Karpas-422 (cell line): Measurements from ENCODE around the gene FAM89A. TPM values are rescaled to one million over a fixed set of nuclear protein-coding genes. Genes with fewer than 3 reads are reported as not detected.
"Not testable (repeated sequence)": the region's sequence is repeated elsewhere in the genome, so short reads cannot be mapped to it uniquely, and the experiment has no call there.

ENCODE experiments used
- DNase-seq: peaks from one replicate; pipeline ENCODE4 v3.0.0-alpha.2; 2015
- H2AFZ ChIP-seq: fragments of 200-600 bp; sonication (generic); 2 replicates; pipeline ENCODE4 v1.6.1; 2014; ENCODE audit warnings: antibody characterized with exemption, low read length, mixed read lengths
- H3K27ac ChIP-seq: fragments of 200-600 bp; sonication (generic); 2 replicates; pipeline ENCODE4 v1.5.1; 2014; ENCODE audit warnings: mild to moderate bottlenecking, low read length, moderate library complexity
- H3K27me3 ChIP-seq: fragments of 200-600 bp; sonication (generic); 2 replicates; pipeline ENCODE4 v1.6.1; 2014; ENCODE audit warnings: low read length, mixed read lengths
- H3K36me3 ChIP-seq: fragments of 200-600 bp; sonication (generic); 2 replicates; pipeline ENCODE4 v1.6.1; 2014; ENCODE audit warnings: low read length, mixed read lengths; ENCODE audit not compliant: insufficient read depth
- H3K4me1 ChIP-seq: fragments of 200-600 bp; sonication (generic); 2 replicates; pipeline ENCODE4 v1.6.1; 2014; ENCODE audit warnings: mild to moderate bottlenecking, low read length, mixed read lengths
- H3K4me2 ChIP-seq: fragments of 200-600 bp; sonication (generic); 2 replicates; pipeline ENCODE4 v1.6.1; 2014; ENCODE audit warnings: low read length, low read depth, mild to moderate bottlenecking; ENCODE audit not compliant: poor library complexity, severe bottlenecking
- H3K4me3 ChIP-seq: fragments of 200-600 bp; sonication (generic); 2 replicates; pipeline ENCODE4 v1.5.1; 2014; ENCODE audit warnings: mild to moderate bottlenecking, antibody characterized with exemption, low read length, mixed read lengths
- H3K79me2 ChIP-seq: fragments of 200-600 bp; sonication (generic); 2 replicates; pipeline ENCODE4 v1.6.1; 2014; ENCODE audit warnings: mild to moderate bottlenecking, low read length, mixed read lengths
- H3K9ac ChIP-seq: fragments of 200-600 bp; sonication (generic); 2 replicates; pipeline ENCODE4 v1.6.0; 2014; ENCODE audit warnings: low read length
- H3K9me2 ChIP-seq: fragments of 200-600 bp; sonication (generic), shearing (Covaris generic); replicated peaks from 2 replicates; pipeline ENCODE4 v1.6.0; 2014; ENCODE audit warnings: mild to moderate bottlenecking, low read length, moderate library complexity; ENCODE audit not compliant: insufficient read depth
- H3K9me3 ChIP-seq: fragments of 300-700, 200-600 bp; sonication (generic); 2 replicates; pipeline ENCODE4 v1.6.1; 2014; ENCODE audit warnings: low read length, mixed read lengths
- H4K20me1 ChIP-seq: fragments of 200-600 bp; sonication (generic); 2 replicates; pipeline ENCODE4 v1.6.1; 2014; ENCODE audit warnings: mild to moderate bottlenecking, antibody characterized with exemption, low read length, low read depth; ENCODE audit not compliant: insufficient read depth
- total RNA-seq: library from RNA; depleted of rRNA; stranded (reverse); fragments of >200 nt; shearing (Covaris generic); gene quantifications from 2 replicates; pipeline ENCODE4 v1.2.3, GENCODE V29; 2014; ENCODE audit warnings: low replicate concordance

The FAM89A gene
- total RNA-seq, 1 experiment from 2014 or later = 8.2 TPM

DNA sequence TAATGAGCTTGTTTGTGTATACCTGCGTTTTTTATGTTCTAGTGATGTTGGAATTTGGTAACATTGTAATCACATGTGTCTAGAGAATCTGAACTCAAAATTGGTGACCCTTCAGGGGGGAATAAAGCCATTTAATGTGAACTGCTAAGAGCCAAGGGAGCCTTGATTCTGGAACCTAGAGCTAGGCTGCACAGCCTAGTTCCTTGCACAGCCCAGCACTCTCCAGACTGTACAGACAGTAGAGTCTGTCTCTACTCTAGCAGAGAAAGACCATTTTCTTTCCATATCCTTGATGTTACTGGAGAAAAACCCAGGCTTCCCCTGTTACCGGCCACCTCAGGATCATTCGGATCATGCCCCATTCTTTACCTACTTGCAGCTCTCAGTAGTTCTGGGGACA lies 52.6 kb downstream of the FAM89A start:
- Histone ChIP-seq H2AFZ (no peak overlapping the region), H3K4me1 (peaks cover 4% of the 10 kb centered on the region; the same call in 1 of the 2 replicates), H3K4me2 (no peak overlapping the region), H3K79me2 (peaks cover 74% of the 10 kb centered on the region), H3K9me2 (no peaks in the 10 kb centered on the region), H3K27ac (no peak overlapping the region), H3K27me3 (no peaks in the 10 kb centered on the region), H3K4me3 (no peak overlapping the region), H4K20me1 (0 out of 2 replicates have a peak, but pooled peaks cover 3% of the 10 kb centered on the region), H3K9ac (no peak overlapping the region), H3K9me3 (no peaks in the 10 kb centered on the region), H3K36me3 (peaks cover 36% of the 10 kb centered on the region)
- DNase-seq = no peak

DNA sequence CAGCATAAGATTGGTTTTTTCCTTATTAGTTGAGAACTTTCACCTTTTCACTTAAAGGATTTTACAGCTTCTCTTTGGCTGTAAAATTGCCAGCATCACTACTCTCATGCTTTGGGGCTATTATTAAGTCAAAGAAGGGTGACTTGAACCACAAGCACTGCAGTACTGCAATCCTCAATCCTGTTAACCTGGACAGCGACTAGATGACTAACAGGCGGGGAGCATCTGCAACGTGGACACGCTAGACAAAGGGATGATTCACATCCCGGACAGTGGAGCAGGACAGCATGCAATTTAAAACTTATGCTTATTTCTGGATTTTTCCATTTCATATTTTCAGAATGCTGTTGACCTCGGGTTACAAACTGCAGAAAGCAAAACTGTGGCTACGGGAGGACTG lies 53.1 kb downstream of the FAM89A start:
- Histone ChIP-seq H3K27me3 (no peaks in the 10 kb centered on the region), H3K9me3 (no peaks in the 10 kb centered on the region), H3K9me2 (no peaks in the 10 kb centered on the region), H2AFZ (no peak overlapping the region), H3K27ac (no peak overlapping the region), H3K4me3 (no peak overlapping the region), H4K20me1 (0 out of 2 replicates have a peak, but pooled peaks cover 3% of the 10 kb centered on the region), H3K4me2 (no peak overlapping the region), H3K9ac (no peak overlapping the region), H3K4me1 (peaks cover 4% of the 10 kb centered on the region; the same call in 1 of the 2 replicates), H3K79me2 (peaks cover 79% of the 10 kb centered on the region), H3K36me3 (peaks cover 34% of the 10 kb centered on the region)
- no peak for DNase-seq

DNA sequence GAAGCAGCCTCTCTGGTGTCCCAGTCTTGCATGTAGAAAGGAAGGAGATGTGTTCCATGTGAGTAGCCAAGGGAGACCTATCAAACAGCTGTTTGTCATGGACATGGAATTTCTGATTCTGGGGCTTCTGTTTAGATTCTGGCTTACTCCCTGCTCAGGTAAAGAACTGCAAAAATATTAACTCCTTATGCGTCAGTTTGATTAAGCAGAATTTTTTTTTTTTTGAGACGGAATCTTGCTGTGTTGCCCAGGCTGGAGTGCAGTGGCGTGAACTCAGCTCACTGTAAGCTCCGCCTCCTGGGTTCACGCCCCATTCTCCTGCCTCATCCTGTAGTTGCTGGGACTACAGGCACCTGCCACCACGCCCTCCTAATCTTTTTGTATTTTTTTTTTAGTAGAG lies 54.3 kb downstream of the FAM89A start:
- Histone ChIP-seq H3K27ac (no peak overlapping the region), H3K36me3 (peaks cover 39% of the 10 kb centered on the region), H3K4me1 (peaks cover 11% of the 10 kb centered on the region), H3K4me3 (no peak overlapping the region), H4K20me1 (0 out of 2 replicates have a peak, but pooled peaks cover 3% of the 10 kb centered on the region), H3K4me2 (no peak overlapping the region), H3K27me3 (no peaks in the 10 kb centered on the region), H3K9me2 (no peaks in the 10 kb centered on the region), H3K79me2 (peaks cover 86% of the 10 kb centered on the region), H3K9ac (no peak overlapping the region), H2AFZ (no peak overlapping the region), H3K9me3 (no peaks in the 10 kb centered on the region)
- no peak for DNase-seq

- H2AFZ ChIP-seq, H3K27me3 ChIP-seq, H3K9me2 ChIP-seq, H3K4me2 ChIP-seq, H4K20me1 ChIP-seq, H3K9me3 ChIP-seq, H3K27ac ChIP-seq, DNase-seq, H3K9ac ChIP-seq, H3K4me3 ChIP-seq: not testable (repeated sequence)
- Histone ChIP-seq H3K79me2 (peaks cover 91% of the 10 kb centered on the region), H3K36me3 (peaks cover 37% of the 10 kb centered on the region), H3K4me1 (peaks cover 20% of the 10 kb centered on the region)
Observed at GRCh38 chr1:230984622-230985515, 55.2 kb downstream of the FAM89A start.

GRCh38 chr1:230983811-230984210 lies 56.2 kb downstream of the FAM89A start:
- no peak overlapping the region for H3K9ac ChIP-seq
- H3K79me2 ChIP-seq = peaks cover 90% of the 10 kb centered on the region

GRCh38 chr1:230982696-230983095 lies 57.4 kb downstream of the FAM89A start:
- no peak overlapping the region for H3K9ac ChIP-seq
- no peak overlapping the region for H3K27ac ChIP-seq
- no peaks in the 10 kb centered on the region for H3K27me3 ChIP-seq
- H3K4me2 ChIP-seq = no peak overlapping the region
- H3K4me3 ChIP-seq = no peak overlapping the region
- H3K4me1 ChIP-seq = peaks cover 21% of the 10 kb centered on the region
- no peaks in the 10 kb centered on the region for H3K9me3 ChIP-seq
- H4K20me1 ChIP-seq = peaks cover 3% of the 10 kb centered on the region; the same call in 1 of the 2 replicates
- H3K79me2 ChIP-seq = peaks cover 86% of the 10 kb centered on the region
- peaks cover 27% of the 10 kb centered on the region; the same call in 1 of the 2 replicates for H3K36me3 ChIP-seq
- DNase-seq = no peak
- no peak overlapping the region for H2AFZ ChIP-seq
- no peaks in the 10 kb centered on the region for H3K9me2 ChIP-seq

More at GRCh38 chr1:230983811-230984210, 56.2 kb downstream of the FAM89A start:
- no peak overlapping the region for H3K27ac ChIP-seq
- no peaks in the 10 kb centered on the region for H3K27me3 ChIP-seq
- H3K4me1 ChIP-seq = peaks cover 21% of the 10 kb centered on the region
- 0 out of 2 replicates have a peak, but pooled peaks cover 3% of the 10 kb centered on the region for H4K20me1 ChIP-seq
- DNase-seq = no peak
- no peak overlapping the region for H2AFZ ChIP-seq
- H3K36me3 ChIP-seq = peaks cover 31% of the 10 kb centered on the region; the same call in 1 of the 2 replicates
- H3K4me3 ChIP-seq = no peak overlapping the region
- H3K4me2 ChIP-seq = no peak overlapping the region
- H3K9me2 ChIP-seq = no peaks in the 10 kb centered on the region
- no peaks in the 10 kb centered on the region for H3K9me3 ChIP-seq

GRCh38 chr1:230979952-230980351 lies 60.1 kb downstream of the FAM89A start:
- no peaks in the 10 kb centered on the region for H3K27me3 ChIP-seq
- H3K36me3 ChIP-seq = peaks cover 27% of the 10 kb centered on the region
- DNase-seq = no peak
- peak overlapping the region; percentile 88 for H3K9ac ChIP-seq
- no peaks in the 10 kb centered on the region for H3K9me3 ChIP-seq
- peak overlapping the region; percentile 82 for H3K4me2 ChIP-seq
- H4K20me1 ChIP-seq = peaks cover 3% of the 10 kb centered on the region; the same call in 1 of the 2 replicates
- no peak overlapping the region for H3K27ac ChIP-seq
- H2AFZ ChIP-seq = no peak overlapping the region
- H3K4me1 ChIP-seq = peaks cover 30% of the 10 kb centered on the region
- H3K79me2 ChIP-seq = peaks cover 79% of the 10 kb centered on the region
- no peaks in the 10 kb centered on the region for H3K9me2 ChIP-seq
- H3K4me3 ChIP-seq = peak overlapping the region; percentile 87

DNA sequence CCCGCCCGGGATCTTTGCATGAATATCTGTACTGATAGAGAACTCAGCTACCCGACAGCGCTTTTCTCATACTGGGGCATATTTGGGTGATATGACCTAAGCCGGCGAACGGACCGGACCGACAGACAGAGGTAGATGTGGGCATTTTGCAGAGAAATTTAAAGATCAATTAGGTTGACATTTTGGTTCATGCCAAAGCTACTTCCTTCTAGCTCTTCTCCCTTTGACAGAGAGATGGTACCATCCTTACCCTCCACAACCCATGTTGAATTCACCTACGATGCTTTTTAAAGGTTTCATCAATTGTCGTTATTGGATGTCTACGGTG lies 60.7 kb downstream of the FAM89A start:
- Histone ChIP-seq H3K79me2 (peaks cover 76% of the 10 kb centered on the region), H3K4me2 (peak overlapping the region; percentile 82), H3K27ac (peak overlapping the region; percentile 49; the same call in 1 of the 2 replicates), H3K27me3 (no peaks in the 10 kb centered on the region), H2AFZ (peak overlapping the region; percentile 66; the same call in 1 of the 2 replicates), H4K20me1 (peaks cover 3% of the 10 kb centered on the region; the same call in 1 of the 2 replicates), H3K9ac (peak overlapping the region; percentile 88), H3K36me3 (peaks cover 27% of the 10 kb centered on the region), H3K4me3 (peak overlapping the region; percentile 87), H3K9me3 (no peaks in the 10 kb centered on the region), H3K9me2 (no peaks in the 10 kb centered on the region), H3K4me1 (peaks cover 30% of the 10 kb centered on the region)
- no peak for DNase-seq
